Measurements from ENCODE around the gene AHDC1. TPM values are rescaled to one million over a fixed set of nuclear protein-coding genes. Genes with fewer than 3 reads are reported as not detected.

AHDC1 gene
- total RNA-seq, 2 experiments from 2014 or later = 26.3 to 27.6 TPM

DNA sequence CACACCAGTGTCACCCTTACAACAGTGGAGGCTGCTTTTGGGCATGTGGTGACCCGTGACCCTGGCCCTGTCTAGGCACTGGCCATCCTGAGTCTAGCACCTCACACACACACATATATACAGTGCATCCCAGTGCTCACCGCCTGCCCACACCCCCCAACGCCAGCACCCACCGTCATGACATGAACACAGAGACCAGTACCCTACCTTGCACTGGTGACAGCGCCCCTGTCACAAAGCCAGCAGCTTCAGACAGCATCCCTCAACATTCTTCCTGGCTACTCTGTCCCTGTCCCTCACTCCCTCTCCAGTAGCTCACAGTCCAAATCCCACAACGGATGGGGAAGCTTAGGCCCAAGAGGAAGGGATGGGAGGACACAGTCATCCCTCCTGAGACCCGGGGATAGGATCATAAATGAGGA, 27.1 kb downstream of the AHDC1 start:
- intact Hi-C loops (cut with micrococcal nuclease) = no loop called here
- TF ChIP-seq CTCF (IDR thresholded peaks at IDR 0.05) = no peak
- DNase-seq (no peak), ATAC-seq (no peak)
- H3K36me3 Mint-ChIP-seq (ENCODE audit: low read depth) = no peaks in the 10 kb centered on the region
- ChIA-PET POLR2A (interaction anchor here (0.7 to 1.3 kb wide), 2 partner anchors 20 to 61 kb away, joined by 3 read pairs; no protein-coding TSS in a partner anchor), CTCF (interaction anchor here (0.6 to 15.1 kb wide), 3 partner anchors 9 to 86 kb away, joined by 3 to 178 read pairs (median 4); no protein-coding TSS in a partner anchor)
- H3K4me1 Mint-ChIP-seq (ENCODE audit: low read depth) = peaks cover 18% of the 10 kb centered on the region
- no peaks in the 10 kb centered on the region for H3K9me3 Mint-ChIP-seq
- H3K27ac Mint-ChIP-seq = no peak overlapping the region
- H3K4me3 Mint-ChIP-seq = no peak overlapping the region
- peaks cover 4% of the 10 kb centered on the region for H3K27me3 Mint-ChIP-seq

GRCh38 chr1:27575840-27576331, 28.1 kb downstream of the AHDC1 start:
- DNase-seq = no peak
- CTCF ChIA-PET = interaction anchor here (0.9 to 15.1 kb wide), 4 partner anchors 12 to 164 kb away, joined by 3 to 178 read pairs (median 4); no protein-coding TSS in a partner anchor
- peaks cover 4% of the 10 kb centered on the region for H3K27me3 Mint-ChIP-seq
- H3K9me3 Mint-ChIP-seq = no peaks in the 10 kb centered on the region
- no peak overlapping the region for H3K4me3 Mint-ChIP-seq
- intact Hi-C loops (cut with micrococcal nuclease) = no loop called here
- no peak overlapping the region for H3K27ac Mint-ChIP-seq
- no peak for ATAC-seq
- H3K36me3 Mint-ChIP-seq (ENCODE audit: low read depth) = no peaks in the 10 kb centered on the region
- POLR2A ChIA-PET = interaction anchor here (1.3 kb wide), 1 partner anchor 60 kb away, joined by 3 read pairs; no protein-coding TSS in a partner anchor
- H3K4me1 Mint-ChIP-seq (ENCODE audit: low read depth) = peaks cover 18% of the 10 kb centered on the region
- TF ChIP-seq CTCF (IDR thresholded peaks at IDR 0.05) = no peak

GRCh38 chr1:27574871-27575831, 28.8 kb downstream of the AHDC1 start:
- ChIA-PET POLR2A (no interaction called here), CTCF (interaction anchor here (0.9 to 15.1 kb wide), 4 partner anchors 11 to 163 kb away, joined by 3 to 178 read pairs (median 4); no protein-coding TSS in a partner anchor)
- TF ChIP-seq CTCF (IDR thresholded peaks at IDR 0.05) = no peak
- Mint-ChIP-seq H3K27ac (no peak overlapping the region), H3K36me3 (ENCODE audit: low read depth) (no peaks in the 10 kb centered on the region), H3K4me3 (no peak overlapping the region), H3K27me3 (peaks cover 4% of the 10 kb centered on the region), H3K9me3 (no peaks in the 10 kb centered on the region), H3K4me1 (ENCODE audit: low read depth) (peaks cover 18% of the 10 kb centered on the region)
- DNase-seq = no peak
- intact Hi-C loops (cut with micrococcal nuclease) = no loop called here
- ATAC-seq = no peak

DNA sequence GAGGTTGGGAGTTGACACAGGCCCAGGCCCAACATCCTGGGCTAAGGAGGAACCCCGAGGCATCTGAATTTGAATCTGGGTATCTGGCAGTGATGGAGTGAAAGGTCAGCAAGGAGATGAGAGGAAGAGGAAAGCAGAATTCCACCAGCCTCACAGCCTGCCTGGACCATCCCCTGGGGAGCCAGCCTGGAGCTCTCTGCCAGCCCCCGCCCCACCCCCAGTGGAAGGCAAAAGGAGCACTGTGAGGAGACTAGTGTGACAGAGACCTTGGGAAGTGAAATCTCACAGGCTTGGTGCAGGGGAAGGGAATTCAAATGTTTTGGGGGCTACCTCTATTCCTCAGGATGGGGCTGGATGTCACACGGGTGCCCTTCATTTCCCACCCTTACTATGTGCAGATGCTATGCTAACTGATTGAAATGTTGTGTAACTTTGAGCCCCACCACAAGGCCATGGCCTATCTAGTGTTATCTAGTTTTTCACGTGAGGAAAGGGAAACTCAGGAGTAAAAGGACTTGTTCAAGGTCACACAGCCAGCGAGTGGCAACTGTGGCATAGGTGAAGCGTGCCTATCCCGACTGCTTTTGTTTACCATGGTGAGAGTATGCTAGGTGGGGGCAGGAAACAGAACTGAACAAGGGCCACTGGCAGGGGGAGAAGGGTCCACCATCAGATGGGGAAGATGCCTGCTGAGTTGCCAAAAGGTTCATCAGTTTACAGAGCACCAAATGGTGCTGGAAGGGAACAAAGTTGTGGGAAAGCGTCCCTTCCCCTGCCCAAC, 29.8 kb downstream of the AHDC1 start:
- Mint-ChIP-seq H3K36me3 (ENCODE audit: low read depth) (no peaks in the 10 kb centered on the region), H3K4me3 (no peak overlapping the region), H3K27me3 (peaks cover 4% of the 10 kb centered on the region), H3K4me1 (ENCODE audit: low read depth) (peaks cover 17% of the 10 kb centered on the region), H3K9me3 (no peaks in the 10 kb centered on the region), H3K27ac (no peak overlapping the region)
- POLR2A ChIA-PET = no interaction called here
- ATAC-seq (no peak), DNase-seq (no peak)
- intact Hi-C loops (cut with micrococcal nuclease) = no loop called here
- CTCF ChIA-PET = interaction anchor here (0.9 to 15.1 kb wide), 4 partner anchors 19 to 95 kb away, joined by 3 to 178 read pairs (median 5); no protein-coding TSS in a partner anchor
- TF ChIP-seq CTCF (IDR thresholded peaks at IDR 0.05) = no peak

All from activated CD8-positive, alpha-beta T cell treated with anti-CD3 and anti-CD28 coated beads for 36 hours (primary cell).